Limb (tissue), 2 donors: ENCODE measurements around the gene RASSF9.

Experiments
- DNase-seq, 2 donors: peaks; one replicate each; pipeline ENCODE4 v3.0.0-alpha.2; 2016; ENCODE audit errors: extremely low spot score in 2 of 2

RASSF9 gene

DNA sequence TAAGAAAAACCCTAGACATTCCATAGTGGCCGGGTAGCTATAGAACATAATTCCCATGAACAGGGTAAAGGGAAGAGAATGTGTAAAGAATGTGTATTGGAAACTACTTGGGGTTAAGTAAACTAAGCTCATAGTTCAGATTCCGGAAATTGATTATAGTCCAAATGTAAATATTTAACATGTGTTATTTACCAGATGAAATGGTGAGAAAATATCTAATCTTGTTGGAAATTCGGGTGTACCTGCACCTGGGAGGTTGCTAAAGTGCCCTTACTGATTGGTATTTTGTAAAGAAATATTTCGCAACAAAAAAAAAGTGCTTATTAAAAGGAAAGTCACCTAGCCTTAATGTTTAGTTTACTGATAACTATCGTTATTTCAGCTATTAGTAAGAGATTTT lies 14.4 kb downstream of the RASSF9 start:
- no peak for DNase-seq

DNA sequence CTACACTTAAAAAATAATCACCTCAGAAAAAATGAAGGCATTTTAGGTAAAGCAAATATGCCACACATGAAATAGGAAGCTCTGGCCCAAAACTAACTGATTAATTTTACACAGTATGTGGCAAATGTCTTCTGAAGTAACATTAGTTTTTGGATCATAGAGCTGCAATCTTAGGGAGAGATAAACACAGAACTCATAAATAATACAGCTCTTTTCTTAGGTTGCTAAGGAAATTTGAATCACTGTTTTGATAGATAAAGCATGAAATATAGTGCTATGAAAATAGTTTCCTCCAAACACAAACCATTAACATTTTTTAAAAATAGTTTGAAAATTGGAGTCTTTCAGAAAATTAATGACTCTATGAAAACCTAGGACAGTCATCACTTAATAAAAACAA lies 15.0 kb downstream of the RASSF9 start:
- no peak for DNase-seq

DNA sequence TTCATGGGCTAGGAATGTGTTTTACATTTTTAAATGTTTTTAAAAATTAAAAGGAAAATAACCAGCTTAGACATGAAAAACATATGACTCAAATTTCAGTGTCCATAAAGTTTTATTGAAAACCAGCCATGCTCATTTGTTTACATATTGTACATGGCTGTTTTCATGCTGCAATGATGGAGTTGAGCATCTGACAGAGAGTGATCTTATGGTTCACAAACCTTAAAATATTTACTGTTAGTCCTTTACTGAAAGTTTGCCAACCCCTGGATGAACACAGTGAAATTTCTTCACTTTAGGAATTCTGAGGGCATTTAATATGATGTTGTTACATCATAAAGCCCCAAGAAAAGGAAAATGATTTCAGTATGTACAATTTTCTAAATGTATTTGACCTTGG lies 16.1 kb downstream of the RASSF9 start:
- no peak for DNase-seq

DNA sequence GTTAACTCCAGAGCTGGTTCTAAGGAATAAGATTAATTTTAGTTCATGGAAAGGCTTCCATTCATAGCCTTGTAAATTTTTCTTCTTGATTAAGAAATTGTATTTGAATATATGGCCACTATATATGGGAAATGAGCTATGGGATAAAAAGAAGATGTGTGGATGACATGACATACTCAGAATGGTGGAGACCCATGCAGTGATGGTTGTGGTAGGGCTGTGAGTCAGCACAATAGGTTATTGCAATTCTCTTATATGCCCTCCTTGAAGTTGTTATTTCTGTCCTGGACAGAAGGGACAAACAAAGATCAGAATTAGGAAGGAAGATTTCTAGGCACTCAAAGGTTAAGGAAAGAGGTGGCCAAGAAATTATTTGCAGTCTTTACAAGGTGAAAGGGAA lies 21.5 kb downstream of the RASSF9 start:
- no peak for DNase-seq

DNA sequence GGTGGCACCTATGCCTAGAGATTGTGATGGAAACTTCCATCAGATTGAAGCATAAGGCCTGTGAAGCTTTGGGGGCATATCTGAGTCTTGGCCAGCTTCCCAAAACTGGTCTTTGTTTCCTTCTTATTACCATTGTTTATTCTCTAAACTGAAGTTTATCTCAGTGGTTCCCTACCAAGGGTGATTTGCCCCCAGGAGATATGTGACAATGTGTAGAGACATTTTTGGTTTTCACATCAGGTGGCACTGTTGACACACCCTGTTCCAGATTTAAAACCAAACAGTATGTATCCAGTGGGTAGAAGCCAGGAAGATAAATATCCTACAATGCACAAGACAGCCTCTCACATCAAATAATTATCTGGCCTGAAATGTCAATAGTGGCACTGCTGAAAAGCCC lies 22.1 kb downstream of the RASSF9 start:
- no peak for DNase-seq

DNA sequence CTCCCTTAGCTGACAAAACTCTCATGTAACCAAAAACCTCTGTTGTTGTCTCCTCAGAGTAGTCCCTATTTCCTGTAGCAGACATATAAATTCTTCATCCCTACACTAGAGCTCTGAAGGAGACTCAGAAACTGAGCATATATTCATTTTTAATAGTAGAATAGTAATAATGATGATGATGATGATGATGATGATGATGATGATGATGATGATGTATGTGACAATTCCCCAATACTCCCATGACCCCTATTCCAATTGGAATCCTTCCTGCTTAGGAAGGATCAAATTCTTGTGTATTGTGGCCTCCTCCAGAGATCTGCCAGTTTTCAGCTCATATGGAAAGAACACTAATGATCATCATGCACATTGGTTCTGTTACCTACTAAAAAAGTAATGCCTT lies 26.7 kb downstream of the RASSF9 start:
- no peak for DNase-seq

DNA sequence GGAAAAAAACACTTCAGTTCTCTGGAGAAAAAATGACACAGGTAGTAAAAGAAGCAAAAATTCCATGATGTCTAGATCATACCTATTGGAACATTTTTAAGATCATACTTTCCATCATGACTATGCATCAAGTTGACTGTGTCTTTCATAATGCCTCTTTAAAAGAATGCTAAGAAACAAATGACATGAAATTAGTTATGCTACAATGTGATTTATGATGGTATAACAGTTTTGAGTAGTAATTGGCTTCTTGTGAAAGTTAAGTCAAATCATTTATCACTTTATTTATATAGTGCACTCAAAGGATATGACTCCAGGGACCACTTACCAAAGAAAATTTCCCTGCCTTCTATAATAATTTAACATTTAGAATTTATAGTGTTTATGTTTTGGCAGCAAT lies 28.5 kb downstream of the RASSF9 start:
- DNase-seq = no peak

DNA sequence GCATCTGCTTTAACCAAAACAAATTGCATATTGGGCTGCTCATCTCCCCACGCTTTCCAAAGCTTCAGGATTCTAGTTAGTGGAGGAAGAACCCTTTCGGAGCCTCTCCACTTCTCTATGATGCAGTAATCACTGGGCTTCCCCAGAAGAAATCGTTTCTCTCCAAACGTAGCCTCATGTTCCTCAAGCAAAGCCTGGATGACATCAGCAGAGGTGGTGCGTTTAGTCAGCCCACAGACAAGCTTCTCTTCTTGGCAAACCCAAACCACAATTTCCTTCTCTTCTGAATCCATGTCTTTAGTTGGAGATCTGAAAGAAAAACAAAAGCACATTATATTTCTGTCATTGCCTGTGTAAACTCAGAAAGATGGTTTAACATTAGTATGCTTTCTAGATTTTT lies 30.6 kb downstream of the RASSF9 start:
- no peak for DNase-seq

DNA sequence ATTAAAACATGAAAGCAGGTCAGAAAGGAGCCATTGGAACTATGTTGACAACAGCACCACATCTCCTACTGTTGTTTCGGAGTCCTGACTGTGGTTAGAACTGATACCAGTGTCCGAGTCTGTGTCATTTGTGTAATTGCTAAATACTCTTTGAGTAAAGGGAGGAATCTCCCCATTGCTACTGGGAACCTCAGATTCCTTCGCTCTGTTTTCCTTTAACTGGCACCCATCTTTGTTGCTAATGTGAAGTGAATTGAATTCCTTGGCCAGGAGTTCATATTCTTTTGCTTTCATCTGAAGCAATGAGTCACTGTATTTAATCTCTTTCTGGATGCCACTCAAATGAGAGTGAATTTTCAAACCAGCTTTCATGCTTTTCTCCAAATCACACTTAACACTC lies 31.5 kb downstream of the RASSF9 start:
- DNase-seq = no peak

DNA sequence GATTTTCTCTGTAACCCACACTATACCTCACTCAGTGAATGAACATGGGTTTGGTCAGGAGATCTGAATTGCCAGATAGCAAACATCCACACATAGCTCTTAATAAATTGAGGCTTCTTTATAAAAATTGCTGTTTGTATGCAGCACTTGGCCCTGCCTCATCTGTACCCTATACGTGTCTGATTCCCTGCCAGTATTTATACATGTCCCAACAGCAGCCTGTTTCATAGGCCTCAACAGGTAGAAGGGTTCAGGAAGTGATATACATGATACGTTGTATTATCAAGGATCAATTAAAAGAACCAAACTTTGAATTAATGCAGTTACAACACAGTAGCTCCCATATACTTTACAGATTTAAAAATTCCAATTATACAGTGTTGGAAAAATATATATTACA lies 32.3 kb downstream of the RASSF9 start:
- DNase-seq = no peak

DNA sequence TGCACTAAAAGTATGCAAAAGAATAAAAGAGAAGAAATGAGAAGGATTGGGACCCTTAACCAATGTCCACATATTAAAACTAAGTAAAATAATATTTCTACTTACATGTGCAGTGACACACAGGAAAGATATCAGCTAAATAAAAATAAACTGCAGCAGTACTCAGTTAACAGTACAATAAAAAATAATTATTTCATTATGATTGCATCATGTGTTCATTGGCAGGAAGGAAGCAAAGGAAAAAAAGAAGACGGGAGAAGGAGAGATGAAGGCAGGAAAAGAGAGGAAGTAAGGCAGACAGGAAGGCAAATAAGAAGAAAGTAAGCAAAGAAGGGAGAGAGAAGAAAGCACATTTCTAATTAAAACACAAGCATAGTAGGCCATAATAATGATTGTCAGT lies 33.0 kb downstream of the RASSF9 start:
- DNase-seq = no peak

DNA sequence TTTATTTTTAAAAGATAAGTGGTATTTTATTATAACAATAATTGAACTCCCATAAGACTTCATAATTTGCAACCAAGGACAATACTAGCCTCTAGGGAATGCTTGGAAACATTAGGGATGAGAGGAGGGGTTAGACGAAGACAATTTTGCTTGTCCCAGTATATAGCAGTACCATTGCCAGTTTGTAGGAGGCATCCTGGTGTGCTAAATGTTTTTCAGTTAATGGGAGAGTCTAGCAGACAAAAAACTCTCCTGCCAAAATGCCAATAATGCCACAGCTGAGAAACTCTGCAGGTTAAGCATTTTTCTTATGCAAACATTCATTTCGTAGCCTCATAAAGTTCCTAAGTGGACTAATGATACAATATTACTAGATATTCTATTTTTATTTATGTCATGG lies 38.1 kb downstream of the RASSF9 start:
- DNase-seq = no peak

DNA sequence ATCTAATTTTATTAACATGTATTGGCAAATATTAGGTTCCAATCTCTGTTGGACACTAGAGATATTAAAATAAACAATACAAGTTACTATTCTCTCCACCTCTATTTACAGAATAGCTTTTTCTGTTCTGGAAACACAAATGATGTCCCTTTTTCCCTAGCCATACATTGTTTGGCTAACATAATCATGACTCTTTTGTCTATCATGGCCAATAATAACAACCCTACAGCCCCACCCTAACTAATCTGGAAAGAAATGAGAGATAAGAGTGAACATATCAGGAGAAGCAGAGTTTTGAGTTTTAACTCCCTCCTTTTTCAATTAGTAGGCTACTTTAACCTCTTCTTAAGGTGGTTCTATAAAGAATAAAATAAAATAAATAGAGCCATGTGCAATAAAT lies 40.2 kb downstream of the RASSF9 start:
- DNase-seq = no peak

DNA sequence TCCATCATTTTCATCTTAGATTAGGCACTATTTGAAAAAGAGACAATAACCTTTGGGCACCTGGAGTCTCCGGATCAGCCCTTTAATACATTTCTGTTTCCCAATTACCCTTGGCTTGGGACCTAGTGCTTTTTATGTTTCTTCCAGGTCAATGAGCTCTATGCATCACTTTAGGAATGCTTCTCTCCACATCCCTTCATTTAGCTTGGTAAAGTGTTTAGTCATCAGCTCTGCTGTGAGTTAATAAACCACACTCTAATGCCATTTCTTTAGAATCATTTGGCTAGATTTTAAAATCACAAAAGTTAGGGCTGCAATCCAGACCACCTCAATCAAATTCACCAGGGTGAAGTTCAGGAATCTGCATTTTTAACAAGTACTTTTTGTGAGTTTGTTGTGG lies 41.7 kb downstream of the RASSF9 start:
- DNase-seq = no peak

DNA sequence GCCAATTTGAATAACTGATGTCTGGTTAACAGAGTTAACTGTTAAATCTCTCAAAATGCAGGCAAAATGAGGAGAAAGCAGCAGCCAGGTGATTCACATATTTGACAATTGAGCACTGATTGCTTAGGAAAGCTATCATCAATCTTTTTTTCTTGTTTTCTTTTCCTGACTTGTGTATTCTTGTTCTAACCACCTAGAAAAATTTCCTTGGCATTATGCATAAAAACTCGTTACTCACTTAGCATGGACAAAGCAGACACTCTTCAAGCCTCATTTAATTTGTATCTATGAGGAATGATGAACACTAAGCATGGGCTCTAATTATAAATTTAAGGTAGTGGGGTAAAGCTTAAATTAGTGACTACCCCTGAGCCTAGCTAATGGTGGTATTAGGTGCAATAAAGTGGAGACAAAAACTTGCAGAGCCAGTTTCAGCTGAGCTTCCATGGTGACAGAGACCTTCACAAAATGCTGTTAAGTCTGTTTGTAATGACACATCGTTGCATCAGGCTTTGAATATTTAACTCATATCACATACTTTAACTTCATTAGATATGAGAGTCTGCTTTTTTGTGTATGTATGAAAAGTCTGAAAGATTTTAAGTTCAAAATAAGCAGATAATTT lies 52.0 kb downstream of the RASSF9 start:
- no peak for DNase-seq

DNA sequence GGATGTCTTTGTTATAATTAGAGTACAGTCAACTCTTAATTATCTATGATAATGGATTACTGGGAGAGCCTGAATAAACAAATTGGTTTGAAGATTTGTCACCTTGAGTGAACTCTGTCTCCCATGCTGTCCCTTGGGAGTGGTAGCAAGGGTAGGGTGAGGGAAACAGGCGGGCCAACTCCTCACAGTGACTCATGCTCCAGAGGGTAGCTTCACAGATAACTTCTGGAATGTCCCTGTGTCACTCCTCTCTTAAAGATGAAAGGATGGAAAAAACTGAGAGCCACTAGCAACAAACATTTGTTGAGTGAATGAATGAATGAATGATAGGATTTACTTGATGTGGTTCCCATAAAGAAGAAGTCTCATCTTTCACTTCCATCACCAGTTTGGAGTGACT lies 53.5 kb downstream of the RASSF9 start:
- no peak for DNase-seq

DNA sequence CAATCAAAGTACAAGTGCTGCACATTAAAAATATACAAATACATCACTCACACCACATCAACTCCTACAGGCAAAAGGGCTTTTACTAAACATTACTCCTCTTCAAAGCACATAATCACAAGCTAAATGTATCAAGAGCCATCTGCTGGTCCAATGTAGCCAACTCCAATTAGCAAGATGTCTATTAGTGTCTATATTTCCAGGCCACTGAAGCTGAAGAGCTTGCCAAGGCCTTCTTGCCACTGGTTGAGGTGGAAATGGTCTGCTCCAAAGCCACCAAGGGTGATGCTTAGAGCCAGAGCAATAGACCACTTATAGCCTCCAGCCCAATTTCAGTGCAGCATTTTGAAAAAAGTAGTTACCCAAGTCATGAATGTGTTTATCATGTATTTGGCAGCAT lies 54.4 kb downstream of the RASSF9 start:
- no peak for DNase-seq

DNA sequence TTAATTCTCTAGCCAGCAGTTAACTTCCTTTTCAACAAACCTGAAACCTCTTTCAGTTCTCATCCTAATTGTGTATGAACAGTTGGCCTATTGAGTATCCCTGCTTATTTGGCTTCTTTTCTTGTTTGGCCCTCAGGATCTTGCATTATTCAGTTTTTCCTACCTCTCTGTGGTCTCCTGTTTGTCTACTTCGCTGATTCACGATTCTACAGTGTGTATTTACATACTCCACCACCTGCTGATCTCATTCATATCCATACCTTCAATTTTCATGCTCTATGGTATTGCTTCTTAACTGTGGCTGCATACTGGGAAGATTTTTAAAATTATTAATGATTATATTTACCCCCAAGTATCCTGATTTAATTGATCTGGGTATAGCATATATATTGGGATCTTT lies 56.4 kb downstream of the RASSF9 start:
- no peak for DNase-seq

DNA sequence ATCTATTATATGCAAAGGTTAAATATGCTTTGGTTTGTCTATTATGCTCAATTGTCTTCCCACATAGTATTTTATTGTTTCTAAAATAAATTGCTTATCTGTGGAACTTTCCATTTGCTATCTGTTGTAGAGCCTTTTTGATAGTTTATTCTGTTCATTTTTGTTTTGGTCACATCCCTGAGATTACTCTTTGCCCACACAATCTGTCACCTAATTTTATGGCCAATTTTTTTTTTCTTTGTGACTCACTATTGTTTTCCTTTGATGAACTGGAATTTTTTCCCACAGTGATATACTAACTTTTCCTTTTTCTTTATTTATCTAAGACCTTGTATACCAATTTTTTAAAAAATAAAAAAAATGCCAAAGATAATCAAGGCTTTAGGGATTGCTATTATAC lies 61.1 kb downstream of the RASSF9 start:
- no peak for DNase-seq

DNA sequence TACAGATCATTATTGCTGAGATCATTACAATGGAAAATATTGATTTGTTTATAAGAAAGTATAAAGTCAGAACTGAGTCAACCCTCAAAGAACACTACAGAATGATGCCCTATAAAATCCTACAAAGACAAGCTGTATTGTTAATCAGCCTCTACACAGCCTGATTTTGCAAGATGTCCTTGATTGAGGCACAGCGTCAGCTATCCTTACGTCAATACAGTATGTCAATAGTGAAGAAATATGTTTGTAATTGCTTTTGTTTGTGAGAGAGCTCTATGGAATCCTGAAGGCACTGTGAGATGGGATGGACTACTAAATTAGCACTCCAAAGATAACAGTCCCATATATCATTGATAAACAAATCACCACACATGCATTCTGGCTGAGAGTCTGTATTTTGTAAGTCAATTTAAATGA lies 70.7 kb downstream of the RASSF9 start:
- DNase-seq = no peak

DNA sequence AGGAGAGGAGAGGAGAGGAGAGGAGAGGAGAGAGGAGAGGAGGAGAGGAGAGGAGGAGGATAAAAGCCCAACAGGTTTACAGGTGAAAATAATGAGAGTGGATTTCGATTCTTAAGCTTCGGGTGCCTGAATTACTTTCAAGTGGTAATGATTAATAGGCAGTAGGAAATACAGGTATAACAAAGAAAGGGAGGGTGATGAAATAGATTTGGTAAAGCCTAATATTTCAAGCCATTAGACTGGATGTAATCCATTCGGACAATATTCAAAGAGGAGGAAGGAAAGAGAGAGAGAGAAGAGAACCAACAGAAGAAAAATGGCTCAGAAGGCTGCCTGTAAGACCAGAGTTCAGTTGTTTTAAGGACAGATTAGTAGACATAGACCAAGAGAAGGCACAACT lies 76.6 kb downstream of the RASSF9 start:
- no peak for DNase-seq

DNA sequence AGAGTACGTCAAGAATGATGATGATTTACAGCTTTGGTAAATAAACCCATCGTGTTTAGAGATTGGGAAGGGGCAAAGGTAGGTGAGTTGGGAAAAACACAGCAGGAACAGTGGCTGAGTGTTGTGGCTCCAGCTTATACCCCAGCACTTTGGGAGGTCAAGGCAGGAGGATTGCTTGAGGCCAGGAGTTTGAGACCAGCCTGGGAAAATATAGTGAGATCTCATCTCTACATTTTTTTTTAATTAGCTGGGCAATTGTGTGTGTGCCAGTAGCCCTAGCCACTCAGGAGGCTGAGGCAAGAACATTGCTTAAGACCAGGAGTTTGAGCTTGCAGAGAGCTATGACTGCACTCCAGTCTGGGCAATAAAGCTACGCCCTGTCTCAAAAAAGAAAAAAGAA lies 77.1 kb downstream of the RASSF9 start:
- DNase-seq = no peak

DNA sequence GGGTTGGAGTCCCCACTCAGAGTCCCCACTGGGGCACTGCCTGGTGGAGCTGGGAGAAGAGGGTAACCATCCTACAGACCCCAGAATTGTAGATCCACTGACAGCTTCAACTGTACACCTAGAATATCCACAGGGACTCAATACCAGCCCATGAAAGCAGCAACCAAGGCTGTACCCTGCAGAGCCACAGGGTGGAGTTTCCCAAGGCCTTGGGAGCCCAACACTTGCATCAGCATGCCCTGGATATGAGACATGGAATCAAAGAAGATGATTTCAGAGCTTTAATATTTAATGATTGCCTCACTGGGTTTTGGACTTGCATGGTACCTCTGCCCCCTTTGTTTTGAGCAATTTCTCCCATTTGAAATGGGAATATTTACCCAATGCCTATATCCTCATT lies 80.4 kb downstream of the RASSF9 start:
- no peak for DNase-seq
